GM12892 (cell line): Measurements from ENCODE around the gene PON1.

Experiments used
- POLR2A ChIP-seq: IDR thresholded peaks from 2 replicates; pipeline ENCODE4 v1.6.1; 2011; ENCODE audit warnings: low read depth, low read length, control low read depth
- POLR2AphosphoS5 ChIP-seq: IDR thresholded peaks from 2 replicates; pipeline ENCODE4 v1.6.1; 2011; ENCODE audit warnings: low read depth, low read length, control low read depth
- TAF1 ChIP-seq: IDR thresholded peaks from 2 replicates; pipeline ENCODE4 v1.6.1; 2011; ENCODE audit warnings: low read depth, mild to moderate bottlenecking, control low read depth, low read length, borderline replicate concordance

DNA sequence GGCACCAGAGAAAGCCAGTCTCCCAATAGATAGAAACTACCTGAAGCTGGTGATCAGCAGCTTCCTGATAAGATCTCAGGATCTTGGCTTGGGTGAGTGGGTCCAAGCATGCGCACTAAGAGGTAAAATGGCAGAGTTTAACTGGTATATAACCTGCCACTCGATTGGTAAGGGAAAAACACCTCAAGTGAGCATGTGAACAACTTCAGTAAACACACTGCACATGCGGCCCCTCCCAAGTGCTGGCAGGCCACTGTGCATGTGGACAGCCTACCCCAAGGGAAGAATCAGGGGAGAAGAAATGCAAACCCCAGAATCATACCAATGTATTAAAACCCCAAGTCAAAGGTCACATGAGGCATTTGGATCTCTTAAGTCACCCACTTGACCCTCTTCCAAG, 17.7 kb upstream of the PON1 start:
- TF ChIP-seq POLR2A (no peak), TAF1 (no peak), POLR2AphosphoS5 (no peak)
